HG03442 (cell line): Measurements from ENCODE around the gene CDK5RAP3.
"Not testable (repeated sequence)": the region's sequence is repeated elsewhere in the genome, so short reads cannot be mapped to it uniquely, and the experiment has no call there.

Experiments used
- ATAC-seq: cut with Tn5 transposase; IDR thresholded peaks from one replicate; pipeline ENCODE4 v1.9.1; 2021; ENCODE audit warnings: mild to moderate bottlenecking, moderate library complexity; ENCODE audit not compliant: unreplicated experiment

CDK5RAP3 gene

DNA sequence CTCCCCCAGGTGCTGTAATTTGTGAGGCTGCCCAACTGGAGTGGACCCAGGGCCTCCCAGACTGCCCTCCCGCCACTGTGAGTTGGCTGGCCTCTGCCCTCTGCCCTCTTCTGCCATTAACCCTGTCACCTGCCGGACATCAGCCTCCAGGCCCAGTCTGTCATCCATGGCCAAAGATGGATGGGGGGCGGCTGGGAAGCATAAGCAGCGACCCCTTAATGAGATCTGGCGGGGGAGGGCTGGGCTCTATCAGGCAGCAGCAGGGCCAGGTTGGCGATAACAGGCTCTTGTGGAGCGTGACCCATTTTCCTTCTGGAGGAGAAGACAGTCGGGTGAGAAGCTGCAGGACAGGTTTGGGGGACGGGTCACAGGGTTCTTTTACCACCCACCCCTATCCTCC, 25.3 kb downstream of the CDK5RAP3 start:
- ATAC-seq = no peak

DNA sequence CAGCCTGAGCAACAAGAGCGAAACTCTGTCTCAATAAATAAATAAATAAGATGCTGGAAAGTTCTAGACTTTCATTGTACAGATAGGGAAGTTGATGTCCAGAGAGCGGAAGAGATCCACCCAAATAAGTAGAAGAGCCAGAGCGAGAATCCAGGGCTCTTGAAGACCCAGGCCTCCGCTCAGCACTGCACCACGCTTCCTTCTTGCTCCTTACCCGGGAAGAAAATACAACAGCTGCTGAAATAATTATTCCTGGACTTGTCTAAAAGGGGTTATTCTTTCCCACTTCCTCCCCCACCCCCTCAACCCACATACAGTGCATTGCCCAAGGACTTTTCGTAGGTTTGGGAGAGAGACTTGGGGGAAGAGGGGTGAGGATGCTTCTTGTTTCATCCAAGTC, 26.7 kb downstream of the CDK5RAP3 start:
- no peak for ATAC-seq

DNA sequence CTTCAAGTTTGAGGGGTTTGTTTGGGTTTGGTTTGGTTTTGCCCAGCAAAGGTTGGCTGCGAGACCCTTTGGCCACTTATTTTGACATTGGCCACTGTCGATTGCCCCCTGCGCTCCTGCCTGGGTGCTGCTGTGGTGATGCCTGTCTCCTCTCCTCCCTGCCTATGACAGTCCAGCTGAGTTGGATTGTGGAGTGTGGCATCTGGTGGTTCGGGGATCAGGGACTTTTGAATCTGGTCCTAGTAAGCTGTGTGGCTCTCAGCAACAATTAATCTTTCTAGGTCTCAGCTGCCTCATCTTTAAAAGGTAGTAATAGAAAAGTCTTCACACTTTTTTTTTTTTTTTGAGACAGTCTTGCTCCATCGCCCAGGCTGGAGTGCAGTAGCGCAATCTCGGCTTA, 27.1 kb downstream of the CDK5RAP3 start:
- ATAC-seq = no peak

DNA sequence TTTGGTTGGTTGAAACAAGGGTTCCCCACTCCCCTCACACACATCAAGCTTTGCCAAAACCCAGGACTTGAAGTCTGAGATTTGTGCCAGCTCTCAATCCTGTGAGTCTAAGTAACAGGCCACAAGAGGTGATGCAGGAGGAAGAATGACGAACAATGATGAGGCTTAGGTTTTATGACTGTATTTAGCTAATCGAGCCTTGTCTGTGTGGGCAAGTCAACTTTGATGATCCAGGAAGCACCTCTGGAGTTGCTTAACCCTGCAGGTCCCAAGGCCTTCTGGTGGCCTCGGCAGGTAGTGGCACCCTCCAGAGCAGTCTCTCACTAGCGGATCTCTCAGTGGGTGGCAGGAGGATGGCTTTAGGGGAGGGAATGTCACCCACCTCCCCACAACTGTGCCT, 28.7 kb downstream of the CDK5RAP3 start:
- ATAC-seq = no peak

DNA sequence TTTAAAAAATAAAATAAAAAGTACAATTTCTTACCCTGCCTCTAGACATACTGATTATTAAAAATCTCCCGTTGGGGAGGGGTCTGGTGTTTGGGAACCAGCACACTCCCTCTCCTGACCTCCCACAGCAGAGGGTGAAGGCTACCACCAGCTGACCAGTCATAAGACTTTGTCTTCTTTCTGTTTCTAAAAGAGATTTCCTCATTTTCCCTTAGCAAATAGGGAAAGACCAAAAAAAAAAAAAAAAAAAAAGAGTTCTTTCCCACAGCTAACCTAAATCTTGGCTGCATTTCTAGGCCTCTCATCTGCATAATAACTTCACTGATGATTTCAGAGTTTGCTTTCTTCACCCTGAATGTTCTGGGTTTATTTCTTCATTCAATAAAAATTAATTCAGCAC, 30.3 kb downstream of the CDK5RAP3 start:
- ATAC-seq = no peak

DNA sequence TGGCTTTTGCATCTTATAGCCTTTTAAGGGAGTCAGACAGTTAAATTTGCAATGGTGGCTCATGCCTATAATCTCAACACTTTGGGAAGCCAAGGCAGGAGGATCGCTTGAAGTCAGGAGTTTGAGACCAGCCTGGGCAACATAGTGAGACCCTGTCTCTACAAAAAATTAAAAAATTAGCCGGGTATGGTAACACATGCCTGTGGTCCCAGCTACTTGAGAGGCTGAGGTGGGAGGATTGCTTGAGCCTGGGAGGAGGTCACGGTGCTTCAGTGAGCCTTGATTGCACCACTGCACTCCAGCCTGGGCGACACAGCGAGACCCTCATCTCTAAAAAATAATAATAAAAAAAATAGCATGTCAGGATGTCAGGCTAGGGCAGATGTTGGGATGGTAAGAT, 30.7 kb downstream of the CDK5RAP3 start:
- ATAC-seq = not testable (repeated sequence)

DNA sequence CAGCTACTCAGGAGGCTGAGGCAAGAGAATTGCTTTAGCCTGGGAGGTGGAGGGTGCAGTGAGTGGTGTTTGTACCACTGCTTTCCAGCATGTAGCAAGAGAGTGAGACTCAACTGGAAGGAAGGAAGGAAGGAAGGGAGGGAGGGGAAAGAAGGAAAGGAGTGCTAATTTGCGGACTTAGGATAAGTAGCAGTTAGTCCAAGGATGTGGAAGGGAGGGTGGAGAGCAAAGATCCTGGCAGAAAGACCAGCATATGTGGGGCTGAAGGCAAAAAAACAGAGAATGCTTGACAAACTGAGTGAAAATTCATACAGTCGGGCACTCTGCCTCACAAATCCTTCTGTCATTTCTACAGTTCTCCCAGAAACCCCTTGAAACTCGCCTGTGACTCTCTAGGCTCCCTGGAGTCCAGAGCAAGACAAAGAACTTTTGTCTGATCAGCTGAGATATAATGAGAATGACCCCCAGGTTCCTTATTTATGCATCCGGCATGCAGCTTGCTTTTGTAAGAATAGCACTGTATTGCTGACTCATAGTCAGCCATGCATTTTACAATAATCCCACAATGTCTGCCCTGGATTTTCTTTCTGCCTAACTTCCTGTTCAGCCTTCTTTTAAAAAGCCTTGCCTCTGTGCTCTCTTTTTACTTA, 31.5 kb downstream of the CDK5RAP3 start:
- no peak for ATAC-seq

DNA sequence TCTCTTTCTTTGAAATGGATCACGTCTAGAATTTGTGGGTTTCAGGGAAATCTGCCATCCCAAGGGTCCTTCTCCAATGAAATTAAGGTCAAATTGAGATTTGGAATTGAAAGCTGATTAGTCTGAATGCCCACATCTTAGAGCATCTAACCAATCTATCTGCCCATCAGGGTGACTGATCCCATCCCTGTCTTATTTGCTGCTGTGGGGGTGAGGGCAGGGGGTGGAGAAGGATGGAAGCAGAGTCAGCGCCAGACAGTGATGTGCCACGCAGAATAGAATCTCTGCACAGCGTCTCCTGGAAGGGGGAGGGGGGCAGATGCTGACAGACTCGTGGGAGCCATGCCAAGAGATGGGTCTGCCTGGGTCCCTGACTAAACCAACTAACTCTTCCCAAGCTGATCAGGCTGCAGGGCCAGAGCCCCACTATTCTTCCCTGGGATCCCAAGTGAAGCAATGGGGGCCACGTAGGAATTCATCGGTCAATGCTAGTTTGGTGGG, 32.1 kb downstream of the CDK5RAP3 start:
- ATAC-seq = no peak

DNA sequence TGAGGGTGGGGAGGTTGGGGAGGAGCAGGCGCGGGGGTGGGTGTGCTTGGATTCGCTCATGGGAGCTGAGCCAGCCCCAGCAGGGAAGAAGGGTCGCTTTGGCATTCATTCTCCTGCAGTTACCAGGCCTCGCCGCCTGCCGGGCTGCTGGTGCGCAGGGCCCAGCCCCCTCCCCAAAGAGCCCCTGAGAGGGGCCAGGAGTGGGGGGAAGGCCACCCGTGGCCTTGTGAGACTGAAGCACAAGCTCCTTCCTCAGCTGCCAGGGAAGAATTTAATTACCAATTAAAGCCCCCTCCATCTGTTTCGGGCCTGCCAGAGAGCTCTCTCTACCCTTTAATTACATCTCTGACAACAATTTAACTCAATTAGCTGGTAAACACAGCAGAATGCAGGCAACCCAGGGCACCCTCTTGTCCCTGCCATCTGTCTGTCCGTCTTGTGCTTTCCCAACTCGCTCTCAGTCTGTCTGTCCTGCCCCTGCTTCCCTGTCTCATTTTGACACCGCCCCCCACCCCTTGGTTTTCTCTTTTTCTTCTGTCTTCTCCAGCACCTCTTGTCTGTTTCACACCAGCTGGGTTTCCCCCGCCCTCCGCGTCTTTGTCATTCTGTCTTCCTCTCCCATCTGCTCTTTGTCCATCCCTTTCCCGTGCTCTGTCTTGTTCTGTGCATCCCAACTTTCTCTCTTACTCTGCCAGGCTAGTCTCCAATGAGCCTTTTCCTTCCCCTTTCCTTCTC, 32.7 kb downstream of the CDK5RAP3 start:
- no peak for ATAC-seq

DNA sequence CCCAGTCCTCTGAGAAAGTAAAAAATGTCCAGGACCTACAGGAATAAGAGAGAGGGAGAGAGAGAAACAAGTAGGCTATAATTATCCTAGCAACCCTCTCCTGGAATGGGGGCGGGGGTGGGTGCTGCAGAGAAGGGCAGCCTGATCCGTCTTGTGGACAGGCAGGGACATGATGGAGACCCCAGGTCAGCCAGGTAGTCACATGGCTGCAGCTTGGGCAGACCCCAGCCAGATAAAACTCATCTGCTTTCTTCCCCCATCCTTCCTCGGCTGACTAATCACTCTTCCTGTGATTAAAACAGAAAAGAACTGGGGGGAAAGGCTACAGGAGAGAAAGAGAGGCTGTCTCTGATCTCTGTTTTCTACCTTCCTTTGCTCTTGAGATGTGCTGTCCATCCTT, 34.1 kb downstream of the CDK5RAP3 start:
- no peak for ATAC-seq

DNA sequence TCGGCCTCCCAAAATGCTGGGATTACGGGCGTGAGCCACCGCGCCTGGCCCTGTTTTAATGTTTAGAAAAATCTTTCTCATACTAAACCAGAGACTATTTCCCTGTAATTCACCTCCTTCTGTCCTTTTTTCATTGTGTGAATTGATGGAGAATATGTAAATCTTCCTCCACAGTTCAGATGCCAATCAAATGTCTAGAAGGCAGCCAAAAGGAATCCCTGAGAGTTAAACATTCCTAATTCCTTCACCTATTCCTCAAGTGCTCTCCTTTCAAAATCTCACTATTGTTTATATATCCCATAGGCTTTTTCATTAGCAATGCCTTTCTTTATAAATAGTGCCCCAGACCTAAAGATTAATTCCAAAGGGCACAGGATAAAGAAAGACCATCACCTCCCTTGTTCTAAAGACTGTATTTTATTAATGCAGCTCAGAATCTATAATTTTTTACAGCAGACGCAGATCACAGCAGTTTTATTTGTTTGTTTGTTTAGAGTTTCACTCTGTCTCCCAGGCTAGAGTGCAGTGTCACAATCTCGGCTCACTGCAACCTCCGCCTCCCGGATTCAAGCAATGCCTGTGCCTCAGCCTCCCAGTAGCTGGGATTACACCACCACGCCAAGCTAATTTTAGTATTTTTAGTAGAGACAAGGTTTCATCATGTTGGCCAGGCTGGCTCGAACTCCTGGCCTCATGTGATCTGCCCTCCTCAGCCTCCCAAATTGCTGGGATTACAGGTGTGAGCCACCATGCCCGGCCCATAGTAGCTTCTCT, 36.2 kb downstream of the CDK5RAP3 start:
- ATAC-seq = no peak

DNA sequence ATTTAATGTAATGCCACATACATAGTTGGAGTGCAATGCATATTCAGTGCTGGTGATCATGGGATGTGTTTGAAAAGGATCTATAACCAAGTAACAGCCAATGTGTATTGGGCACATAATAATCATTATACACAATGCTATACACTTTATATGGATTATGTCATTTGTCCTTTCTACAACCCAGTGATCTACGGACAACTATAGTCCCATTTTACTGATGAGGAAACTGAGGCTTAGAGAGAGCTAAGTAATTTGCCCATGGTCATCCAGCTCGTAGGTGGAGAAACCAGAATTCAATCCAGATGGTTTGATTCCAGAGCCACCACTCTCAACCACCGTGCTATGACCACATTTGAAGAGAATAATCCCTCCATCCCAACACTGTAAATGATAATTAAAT, 39.3 kb downstream of the CDK5RAP3 start:
- no peak for ATAC-seq

DNA sequence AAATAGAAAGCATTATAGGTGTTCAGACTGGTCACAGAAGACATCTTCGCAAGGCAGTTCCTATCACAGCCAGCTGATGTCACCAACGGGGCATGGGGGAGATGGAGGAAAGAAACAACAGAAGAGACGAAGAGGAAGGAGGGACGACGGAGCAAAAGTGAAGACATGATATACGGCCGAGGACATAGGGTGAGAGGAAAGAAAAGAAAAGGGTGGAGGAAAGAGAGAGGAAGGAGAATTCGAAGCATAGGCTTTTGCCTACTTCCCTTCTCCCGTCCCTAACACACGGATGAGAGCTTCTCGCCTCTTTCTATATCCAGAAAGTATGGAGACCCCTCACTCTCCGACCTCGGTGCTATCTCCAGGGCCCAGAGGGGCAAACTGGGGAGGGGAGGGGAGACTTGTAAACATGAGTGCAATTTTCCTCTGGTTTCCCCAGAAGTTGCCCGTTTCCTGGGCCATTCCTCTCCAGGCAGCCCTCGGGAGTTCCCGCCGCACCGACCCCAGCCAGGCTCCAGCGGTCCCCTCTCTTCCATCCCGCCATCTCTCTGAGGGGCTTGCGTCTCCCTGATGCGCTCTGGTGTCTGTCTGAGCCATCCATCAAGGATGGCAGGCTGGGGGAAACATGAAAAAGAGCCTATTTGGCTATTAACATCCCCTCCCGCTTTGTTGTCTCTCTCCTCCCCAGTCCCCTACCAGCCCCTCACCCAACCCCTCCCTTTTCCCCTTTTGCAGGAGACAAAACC, 40.7 kb downstream of the CDK5RAP3 start:
- no peak for ATAC-seq

DNA sequence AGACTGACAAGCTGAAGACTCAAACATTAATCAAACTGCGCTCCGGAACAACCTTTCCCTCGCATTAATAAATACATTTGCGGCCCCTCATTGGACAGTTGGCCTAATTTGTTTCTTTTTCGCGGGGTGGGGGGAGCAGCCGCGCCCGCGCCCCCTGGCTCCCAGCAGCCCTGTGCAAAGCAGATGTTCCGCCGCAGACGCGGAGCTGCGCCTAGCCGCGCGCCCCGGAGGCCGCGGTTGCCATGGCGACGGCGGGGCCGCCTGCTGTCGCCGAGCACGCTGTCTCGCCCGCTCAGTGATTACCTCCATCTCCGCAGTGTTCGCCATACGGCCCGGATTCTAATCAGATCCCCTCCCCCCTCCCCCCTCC, 41.2 kb downstream of the CDK5RAP3 start:
- no peak for ATAC-seq

DNA sequence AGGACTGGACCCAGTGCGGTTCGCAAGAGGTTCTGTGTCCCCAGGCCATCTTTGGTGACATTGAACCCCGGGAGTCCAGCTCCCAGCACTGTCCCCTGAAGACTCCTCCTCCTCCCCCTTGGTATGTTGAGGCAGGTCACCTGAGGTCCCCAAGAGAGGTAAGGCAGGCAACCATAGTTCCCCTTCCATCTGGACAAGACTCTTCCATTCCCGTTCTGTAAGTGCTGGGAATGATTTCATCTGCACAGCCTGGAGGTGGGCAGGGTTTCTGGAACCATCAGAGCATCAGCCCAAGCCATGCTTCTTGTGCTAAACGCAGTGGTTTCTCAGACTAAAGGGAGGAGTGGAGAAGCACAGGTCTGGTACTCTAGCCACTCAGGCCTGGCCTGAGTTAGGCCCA, 41.7 kb downstream of the CDK5RAP3 start:
- no peak for ATAC-seq

DNA sequence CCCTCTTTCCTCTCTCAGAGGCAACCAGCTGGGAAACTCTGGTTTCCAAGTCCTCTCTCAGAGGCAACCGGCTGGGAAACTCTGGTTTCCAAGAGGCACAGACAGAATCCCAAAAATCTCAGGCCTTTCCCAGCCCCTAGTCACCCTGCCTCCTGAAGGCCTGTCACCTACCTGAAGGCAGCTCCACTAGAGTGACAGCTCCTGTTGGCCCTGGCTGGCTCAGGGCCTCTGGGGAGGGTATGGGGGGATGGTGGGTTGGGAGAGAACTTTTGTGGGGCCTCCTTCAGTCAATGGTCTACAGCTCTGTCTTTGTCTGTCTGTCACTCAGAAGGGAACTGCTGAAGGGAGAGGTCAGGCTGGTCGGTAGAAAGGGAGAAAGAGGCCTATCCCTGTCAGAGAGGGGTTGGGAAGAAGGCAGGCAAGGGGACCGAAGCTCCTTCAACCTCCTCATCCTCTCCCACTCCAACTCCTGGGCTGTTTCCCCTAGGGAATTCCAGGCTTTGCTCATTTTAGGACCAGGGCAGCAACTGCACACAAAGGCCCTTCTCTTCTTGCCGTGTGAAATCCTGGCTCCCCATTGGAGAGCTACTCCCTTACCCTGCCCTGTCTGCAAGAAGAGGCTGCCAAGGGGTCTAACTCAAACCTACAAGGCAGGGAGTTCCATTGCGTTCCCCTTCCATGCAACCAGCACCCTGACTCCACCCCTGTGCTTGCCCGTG, 43.1 kb downstream of the CDK5RAP3 start:
- no peak for ATAC-seq

DNA sequence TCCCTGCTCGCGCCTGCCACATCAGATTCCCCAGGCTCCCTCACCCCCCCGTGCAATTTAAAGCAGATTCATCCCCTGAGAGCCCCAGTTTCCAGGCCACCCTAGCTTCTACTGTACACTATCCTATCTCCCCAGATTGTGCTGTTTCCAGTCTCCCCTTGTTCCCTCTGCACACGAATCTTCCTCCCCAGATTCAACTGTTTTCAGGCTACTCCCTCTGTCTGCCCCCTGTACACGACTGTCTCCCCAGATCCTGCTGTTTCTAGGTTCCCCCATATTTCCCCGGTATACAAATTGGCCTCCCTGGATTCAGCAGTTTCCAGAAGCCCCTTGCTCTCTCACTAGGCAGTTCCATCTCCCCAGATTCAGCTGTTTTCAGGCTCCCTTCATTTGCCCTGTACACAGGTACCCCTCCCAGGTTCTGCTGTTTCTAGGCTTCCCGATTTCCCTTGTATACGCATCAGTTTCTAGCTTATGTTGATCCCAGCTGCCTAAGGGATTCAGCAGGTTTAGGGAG, 43.7 kb downstream of the CDK5RAP3 start:
- no peak for ATAC-seq

DNA sequence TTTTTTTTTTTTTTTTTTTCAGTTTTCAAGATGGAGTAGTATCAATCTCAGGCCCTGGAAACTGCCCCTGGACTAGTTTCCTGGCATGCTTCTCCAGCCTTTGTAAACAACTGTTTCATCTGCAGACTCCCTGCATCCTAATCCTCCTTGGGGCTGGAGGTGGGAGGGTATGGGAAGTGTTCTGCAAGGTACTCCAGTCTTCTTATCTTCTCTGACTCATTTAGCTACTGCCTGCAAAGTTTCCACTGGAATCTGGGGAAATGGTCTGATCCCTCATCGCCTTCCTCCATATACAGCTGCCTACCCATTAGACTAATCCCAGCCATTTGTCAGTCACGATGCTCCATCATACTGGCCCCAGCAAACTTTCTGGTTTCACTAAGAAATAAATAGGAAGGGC, 45.2 kb downstream of the CDK5RAP3 start:
- no peak for ATAC-seq

DNA sequence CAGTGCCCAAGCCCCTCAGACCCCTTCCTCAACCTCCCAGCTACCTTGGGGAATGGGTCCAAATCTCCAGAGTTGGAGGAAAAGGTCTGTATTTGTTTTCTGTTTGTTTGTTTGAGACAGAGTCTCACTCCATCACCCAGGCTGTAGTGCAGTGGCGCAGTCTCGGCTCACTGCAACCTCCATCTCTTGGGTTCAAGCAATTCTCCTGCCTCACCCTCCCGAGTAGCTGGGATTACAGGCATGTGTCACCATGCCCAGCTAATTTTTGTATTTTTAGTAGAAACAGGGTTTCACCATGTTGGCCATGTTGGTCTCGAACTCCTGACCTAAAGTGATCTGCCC, 46.9 kb downstream of the CDK5RAP3 start:
- not testable (repeated sequence) for ATAC-seq

DNA sequence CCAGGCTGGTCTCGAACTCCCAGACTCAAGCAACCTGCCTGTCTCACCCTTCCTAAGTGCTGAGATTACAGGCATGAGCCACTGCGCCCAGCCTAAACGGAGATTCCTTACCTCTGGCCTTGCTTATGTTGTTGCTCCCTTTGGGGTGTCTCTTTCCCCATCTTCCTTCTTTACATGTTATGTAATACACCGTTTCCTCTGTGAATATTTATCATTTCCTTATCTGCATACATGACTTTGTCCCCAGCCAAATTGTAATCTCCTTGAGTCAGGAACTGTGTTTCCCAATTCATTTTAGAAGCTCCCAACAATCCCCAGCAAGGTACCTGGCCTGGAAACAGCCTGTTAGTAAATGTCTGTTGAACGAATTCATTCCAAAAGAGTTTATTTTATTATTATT, 51.0 kb downstream of the CDK5RAP3 start:
- no peak for ATAC-seq
